ENCODE data around the gene GH1. TPM values are rescaled to one million over a fixed set of nuclear protein-coding genes. Genes with fewer than 3 reads are reported as not detected.
A peak's percentile ranks its signal among the peaks of the same experiment; 100 is the strongest.
"Not testable (repeated sequence)": the region's sequence is repeated elsewhere in the genome, so short reads cannot be mapped to it uniquely, and the experiment has no call there.

Gene GH1
- total RNA-seq (2014; rRNA removed; shearing (Covaris generic); ENCODE audit: low replicate concordance): not detected in 2 replicates

DNA sequence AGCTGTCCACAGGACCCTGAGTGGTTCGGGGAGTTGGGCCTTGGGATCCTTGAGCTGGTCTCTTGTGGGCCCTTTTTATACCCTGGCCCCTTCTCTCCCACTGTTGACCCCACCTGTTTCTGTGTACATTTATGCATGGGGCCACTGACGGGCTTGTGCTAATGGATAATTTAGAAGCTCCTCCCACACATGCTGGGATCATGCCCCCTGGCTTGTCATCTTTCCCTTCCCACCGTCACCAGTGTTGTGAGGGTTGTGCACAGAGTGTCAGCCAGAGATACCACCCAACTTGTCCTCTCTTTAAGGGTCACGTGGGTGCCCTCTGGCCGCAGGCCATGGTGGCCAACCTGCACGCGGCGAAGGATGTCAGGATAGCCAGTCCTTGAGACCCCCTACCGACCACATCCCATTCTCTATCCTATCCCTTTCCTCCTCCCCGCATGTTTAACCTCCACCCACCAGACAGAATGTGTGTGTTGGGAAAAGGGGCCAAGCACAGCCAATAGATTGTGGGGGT is at the start of gene GH1:
TSS of gene GH1 (minus strand) at position 51 of the 517 bp plus-strand sequence. CDS start 63 bp downstream, outside the sequence.
- not testable (repeated sequence) for H3K36me3 ChIP-seq, H3K27me3 ChIP-seq, DNase-seq, H3K9me3 ChIP-seq, H3K4me3 ChIP-seq

DNA sequence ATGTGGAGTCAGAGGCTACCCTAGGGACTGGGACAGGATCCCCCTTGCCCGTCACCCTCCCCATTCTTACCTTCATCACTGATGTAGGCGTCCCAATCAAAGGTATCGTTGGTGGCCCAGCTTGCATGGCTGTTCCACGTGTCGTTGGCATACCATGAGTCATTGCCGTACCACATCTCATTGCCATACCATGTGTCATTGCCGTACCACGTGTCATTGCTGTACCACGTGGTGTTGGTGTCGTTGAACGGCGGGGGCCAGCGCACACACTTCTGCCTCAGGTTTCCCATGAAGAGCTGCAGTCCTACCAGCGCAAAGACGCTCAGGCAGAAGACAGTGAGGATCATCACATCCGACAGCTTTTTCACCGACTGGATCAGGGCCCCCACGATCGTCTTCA is 49.3 kb upstream of the GH1 start:
- Histone ChIP-seq H3K4me3 (no peak overlapping the region), H3K9me3 (no peaks in the 10 kb centered on the region), H3K36me3 (no peaks in the 10 kb centered on the region), H3K27me3 (no peaks in the 10 kb centered on the region)
- no peak for DNase-seq

DNA sequence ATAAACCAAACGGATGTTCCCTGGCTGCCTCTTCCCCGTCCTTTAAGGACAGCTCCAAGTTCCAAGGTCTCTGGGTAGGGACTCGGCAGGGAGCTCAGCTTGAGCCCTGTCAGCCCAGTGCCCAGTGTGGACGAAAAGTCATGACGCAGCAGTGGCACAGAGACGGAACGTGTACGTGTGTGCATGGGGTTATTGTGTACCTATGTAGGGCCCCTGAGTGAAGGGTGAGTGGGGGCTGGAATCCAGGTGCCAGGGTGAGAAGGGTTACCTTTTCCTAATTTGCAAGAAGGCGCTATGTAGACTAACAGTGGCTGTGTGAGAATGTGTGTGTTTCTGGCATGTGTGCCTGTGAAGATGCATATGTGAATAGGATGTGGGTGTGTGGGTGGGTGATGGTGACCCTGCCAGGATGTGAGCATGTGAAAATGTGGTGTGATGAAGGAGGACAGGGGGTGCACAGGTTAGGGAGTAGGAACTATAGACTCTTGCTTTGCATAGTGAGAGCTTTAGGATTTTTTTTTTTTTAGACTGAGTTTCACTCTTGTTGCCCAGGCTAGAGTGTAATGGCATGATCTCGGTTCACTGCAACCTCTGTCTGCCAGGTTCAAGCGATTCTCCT is 48.1 kb upstream of the GH1 start:
- Histone ChIP-seq H3K9me3 (no peaks in the 10 kb centered on the region), H3K36me3 (no peaks in the 10 kb centered on the region), H3K4me3 (no peak overlapping the region), H3K27me3 (no peaks in the 10 kb centered on the region)
- no peak for DNase-seq

DNA sequence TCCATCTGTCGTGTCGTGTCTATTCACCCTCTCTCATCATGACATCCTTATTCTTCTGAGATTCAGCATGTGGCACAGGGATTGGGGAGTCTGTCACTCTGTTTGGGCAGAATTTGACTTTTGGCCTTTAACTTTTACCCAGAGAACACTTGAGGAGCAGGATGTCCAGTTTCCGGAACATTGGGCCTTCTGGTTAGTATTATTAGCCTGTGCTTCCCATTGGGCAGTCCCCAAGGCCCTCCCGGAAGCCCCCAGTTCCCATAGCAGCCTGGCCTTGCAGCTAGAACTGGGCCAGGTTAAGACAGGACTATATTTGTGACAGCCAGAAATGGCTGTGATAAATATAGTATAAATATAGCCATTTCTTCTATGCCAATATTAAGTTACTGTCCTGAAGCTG is 44.5 kb upstream of the GH1 start:
- Histone ChIP-seq H3K36me3 (no peaks in the 10 kb centered on the region), H3K4me3 (no peak overlapping the region), H3K27me3 (no peaks in the 10 kb centered on the region), H3K9me3 (no peaks in the 10 kb centered on the region)
- no peak for DNase-seq

DNA sequence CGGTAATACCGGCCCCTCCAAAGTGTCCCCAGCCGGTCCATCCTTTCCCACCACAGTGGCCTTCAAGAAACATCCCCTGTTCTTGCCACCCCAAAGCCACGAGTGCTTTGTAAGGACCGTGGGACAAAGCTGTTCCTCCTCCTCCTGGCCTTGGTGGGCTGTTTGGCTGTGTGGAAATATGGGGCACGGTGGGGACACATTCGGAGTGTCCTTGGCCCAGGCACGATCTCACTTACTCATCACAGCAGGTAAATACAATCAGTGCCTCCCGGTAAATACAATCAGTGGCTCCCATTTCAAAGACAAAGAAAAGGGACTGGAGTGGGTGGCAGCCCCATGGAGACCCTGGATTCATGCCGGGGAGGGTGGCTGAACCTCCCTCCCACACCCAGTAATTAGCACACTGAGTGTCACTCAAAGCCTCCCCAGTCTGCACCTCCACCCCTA is 43.7 kb upstream of the GH1 start:
- Histone ChIP-seq H3K36me3 (no peaks in the 10 kb centered on the region), H3K9me3 (no peaks in the 10 kb centered on the region), H3K27me3 (no peaks in the 10 kb centered on the region), H3K4me3 (no peak overlapping the region)
- no peak for DNase-seq

DNA sequence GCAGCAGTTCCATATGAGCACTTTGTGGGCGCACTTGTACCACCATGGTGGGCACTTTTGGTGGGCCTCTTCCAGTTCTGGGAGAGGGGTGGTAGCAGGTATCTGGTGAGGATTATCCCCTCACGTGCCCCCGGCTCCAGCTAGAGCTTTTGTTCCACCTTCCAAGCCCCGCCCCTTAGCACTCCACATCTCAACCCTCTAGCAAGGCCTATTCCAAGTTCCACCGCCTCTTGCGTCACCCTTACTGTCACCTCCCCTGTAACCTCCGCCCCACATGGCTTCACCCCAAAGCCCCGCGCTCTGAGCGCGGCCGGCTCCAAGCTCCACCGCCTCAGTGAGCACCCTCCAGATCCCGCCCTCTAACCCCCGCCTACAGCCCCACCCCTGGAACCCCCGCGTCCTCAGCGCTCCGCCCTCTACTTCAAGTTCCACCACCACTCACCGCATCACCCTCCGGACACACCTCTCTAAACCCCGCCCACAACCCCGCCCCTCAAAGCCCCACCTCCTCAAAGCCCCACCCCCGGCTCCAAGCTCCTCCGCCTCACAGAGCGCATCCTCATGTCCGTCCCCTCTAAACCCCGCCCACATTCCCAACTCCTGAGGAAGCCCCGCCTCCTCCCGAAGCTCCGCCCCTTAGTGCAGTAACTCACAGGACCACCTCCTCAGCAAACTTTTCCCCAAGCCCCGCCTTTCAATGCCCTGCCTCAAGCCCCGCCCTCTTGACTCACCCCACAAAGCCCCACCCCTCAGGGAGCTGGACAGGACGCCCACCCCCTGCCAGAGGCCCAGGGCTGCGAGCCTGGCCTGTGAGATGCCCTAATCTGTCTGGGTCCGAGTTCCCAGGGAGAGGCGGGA is 42.9 kb upstream of the GH1 start:
- H3K36me3 ChIP-seq: no peaks in the 10 kb centered on the region
- peak; percentile 74 for DNase-seq
- H3K4me3 ChIP-seq: no peak overlapping the region
- H3K9me3 ChIP-seq: no peaks in the 10 kb centered on the region
- H3K27me3 ChIP-seq: no peaks in the 10 kb centered on the region

DNA sequence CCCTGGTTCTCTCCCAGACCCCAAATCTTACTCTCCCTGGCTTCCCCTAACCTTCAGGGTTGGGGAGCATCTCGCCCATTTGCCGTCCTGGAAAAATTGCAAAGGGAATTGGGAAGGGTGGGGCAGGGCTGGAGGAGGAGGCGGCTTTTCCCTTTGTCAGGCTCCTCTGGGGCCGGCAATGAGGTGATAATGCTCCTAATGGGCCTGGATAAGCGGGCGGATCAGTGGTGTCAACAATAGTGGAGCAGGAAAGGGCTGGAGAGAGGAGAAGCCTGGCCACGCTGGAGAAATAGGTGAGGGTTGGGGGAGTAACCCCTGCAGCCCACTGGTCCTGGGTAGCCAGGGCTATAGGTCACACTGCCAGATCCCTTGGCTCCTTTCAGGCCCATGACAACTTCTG is 41.8 kb upstream of the GH1 start:
- DNase-seq: no peak
- H3K27me3 ChIP-seq: no peaks in the 10 kb centered on the region
- no peaks in the 10 kb centered on the region for H3K9me3 ChIP-seq
- no peak overlapping the region for H3K4me3 ChIP-seq
- H3K36me3 ChIP-seq: no peaks in the 10 kb centered on the region

DNA sequence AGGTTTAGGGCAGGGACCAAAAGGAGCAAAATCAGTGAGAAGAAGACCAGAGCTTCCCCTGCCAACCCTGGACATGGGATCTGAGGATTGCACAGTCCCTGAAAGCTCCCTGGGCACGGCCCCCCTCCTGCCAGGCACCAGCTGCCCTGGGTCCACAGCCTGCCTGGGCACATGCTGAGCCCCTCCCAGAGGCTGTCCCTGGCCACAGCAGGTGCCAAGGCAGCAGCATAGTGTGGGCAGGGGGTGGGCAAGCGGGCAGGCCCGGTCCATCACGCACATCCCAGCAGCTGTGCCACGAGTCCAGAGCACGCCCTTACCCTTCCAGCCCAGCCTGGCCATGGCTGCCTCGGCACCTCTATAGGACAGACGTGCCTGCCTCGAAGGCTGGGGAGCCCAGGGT is 41.4 kb upstream of the GH1 start:
- H3K4me3 ChIP-seq: no peak overlapping the region
- H3K27me3 ChIP-seq: no peaks in the 10 kb centered on the region
- no peaks in the 10 kb centered on the region for H3K9me3 ChIP-seq
- no peaks in the 10 kb centered on the region for H3K36me3 ChIP-seq
- no peak for DNase-seq

DNA sequence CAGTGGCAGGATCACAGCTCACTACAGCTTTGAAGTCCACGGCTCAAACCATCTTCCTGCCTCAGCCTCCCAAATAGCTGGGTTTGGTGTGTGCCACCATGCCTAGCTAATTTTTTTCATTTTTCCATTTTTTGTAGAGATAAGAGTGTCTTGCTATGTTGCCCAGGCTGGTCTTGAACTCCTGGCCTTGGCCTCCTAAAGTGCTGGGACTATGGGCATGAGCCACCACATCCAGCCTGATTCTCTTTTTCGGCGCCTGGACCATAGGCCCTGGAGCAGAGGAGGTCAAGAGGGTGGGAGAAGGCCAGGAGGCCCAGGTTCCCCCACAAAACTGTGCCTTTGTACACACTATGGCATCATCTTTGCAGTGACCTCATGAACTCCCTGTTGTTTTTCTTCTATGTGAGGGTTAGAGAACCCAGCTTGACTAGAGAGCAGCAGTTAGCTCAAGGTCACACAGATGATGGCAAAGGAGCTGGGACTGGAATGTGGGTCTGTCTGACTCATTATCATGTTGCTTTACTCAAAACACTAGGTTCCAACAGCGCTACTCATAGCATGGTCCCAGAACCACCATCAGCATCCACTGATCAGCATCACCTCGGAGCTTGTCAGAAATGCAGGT is 37.8 kb upstream of the GH1 start:
- DNase-seq: no peak

DNA sequence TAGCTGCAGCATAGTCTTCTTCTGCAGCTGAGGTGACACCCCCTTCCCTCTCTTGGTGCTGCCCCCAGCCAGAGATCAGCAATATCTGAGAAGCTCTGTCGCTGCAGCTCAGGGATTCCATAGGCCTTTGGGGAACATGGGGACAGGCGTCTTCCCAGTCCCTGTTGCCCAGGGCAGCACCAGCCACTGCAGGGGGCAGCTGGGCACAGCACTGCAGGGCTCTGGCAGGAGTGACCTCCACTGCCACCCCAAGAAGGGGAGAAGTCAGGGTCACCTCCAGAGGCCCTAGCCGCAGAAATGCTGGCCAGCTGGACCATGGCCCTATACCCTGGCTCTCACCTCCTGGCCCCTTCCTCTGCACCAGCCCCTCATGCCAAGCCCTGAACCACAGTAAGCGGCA is 37.2 kb upstream of the GH1 start:
- Histone ChIP-seq H3K36me3 (no peaks in the 10 kb centered on the region), H3K9me3 (no peaks in the 10 kb centered on the region), H3K27me3 (no peaks in the 10 kb centered on the region), H3K4me3 (no peak overlapping the region)
- no peak for DNase-seq

More for the DNA sequence above, 37.8 kb upstream of the GH1 start:
- no peaks in the 10 kb centered on the region for H3K36me3 ChIP-seq
- no peak overlapping the region for H3K4me3 ChIP-seq
- no peaks in the 10 kb centered on the region for H3K27me3 ChIP-seq
- H3K9me3 ChIP-seq: no peaks in the 10 kb centered on the region

DNA sequence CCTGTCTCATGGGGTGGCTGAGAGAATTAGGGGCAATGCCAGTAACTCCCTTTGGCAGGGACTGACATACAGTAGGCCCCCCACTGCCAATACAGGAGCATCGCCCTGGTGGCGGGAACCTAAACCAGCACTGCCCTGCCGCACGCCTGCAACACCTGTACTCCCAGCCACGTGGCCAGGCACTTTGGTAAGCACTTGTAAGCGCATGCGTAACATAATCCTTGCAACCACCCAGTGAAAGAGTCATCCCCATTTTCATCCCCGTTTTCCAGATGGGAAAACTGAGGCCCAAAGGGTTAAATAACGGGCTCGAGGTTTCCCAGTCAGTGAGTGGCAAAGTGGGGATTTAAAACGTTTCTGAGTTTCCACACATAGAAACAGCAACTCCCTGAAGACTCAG is 36.6 kb upstream of the GH1 start:
- Histone ChIP-seq H3K36me3 (no peaks in the 10 kb centered on the region), H3K9me3 (no peaks in the 10 kb centered on the region), H3K27me3 (no peaks in the 10 kb centered on the region), H3K4me3 (no peak overlapping the region)
- DNase-seq: no peak

DNA sequence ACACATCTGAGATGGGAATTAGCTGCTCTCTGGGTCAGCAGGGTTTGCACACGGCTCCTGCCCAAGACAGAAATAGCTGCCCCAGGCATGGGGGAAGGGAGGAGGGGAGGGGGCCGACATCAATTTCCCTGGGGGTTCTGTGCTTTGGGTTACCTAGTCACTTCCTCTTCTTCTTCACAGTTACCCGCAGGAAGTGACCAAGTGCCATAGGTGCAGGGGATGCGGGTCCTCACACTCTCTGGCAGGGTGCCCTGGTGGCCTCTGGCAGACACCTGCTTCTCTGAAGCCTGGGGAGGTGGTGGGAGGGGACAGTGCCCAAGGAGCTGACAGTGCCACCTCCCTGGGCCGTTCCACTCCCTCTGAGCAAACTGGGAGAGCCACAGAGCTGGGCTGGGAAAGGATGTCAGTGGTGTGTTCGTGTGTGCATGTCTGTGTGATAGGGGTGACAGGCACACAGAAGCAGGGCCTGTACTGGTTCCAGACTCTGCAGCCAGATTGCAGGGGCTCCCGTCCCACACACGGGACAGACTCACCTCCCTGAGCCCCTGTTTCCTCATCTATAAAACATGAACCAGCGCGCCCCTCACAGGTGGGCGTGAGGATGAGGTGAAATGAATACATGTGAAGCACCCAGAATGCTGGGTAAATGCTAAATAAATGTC is 35.9 kb upstream of the GH1 start:
- no peak for DNase-seq
- Histone ChIP-seq H3K4me3 (no peak overlapping the region), H3K27me3 (no peaks in the 10 kb centered on the region), H3K9me3 (no peaks in the 10 kb centered on the region), H3K36me3 (no peaks in the 10 kb centered on the region)

DNA sequence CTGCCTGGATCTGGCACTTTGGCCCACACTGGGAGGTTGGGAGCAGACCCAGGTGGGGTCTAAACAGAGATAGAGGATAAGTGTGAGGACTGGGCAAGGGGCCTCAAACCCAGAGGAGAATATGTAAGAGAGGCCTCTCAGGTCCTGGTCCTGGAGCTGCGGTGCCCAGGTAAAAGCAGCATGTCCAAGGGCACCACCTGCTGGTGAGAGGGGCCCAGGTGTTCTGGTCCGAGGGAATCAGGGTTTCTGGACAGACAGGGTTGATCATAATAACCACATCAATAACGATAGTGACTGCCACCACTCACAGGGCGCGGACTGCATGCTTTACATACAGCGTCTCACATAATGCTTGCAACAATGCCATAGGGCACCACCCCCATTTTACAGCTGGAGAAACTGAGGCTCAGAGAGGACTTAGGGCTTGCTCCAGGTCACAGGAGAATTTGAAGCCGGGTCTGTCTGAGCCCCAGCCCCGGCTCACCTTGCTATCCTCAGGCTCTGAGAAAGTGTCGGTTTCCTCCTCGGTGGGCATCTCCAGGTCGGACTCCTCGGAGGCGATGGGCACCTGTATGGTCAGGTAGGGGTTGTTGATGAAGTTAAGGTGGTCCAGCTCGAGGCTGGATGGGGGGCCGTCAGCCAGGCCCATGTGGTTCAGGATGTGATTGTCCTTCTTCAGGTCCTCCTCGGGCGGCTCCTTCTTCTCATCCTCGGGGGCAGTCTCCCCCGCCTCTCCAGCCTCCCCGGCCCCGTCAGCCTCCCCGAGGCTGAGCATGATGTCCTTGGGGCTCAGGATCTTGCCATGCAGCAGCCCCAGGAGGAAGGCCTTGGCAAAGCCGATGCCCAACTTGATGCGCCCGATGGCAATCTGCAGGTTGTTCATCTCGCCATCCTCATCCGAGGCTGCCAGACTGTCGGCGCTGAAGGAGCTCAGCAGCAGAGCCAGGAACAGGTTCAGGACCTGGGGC is 32.6 kb upstream of the GH1 start:
- Histone ChIP-seq H3K36me3 (no peaks in the 10 kb centered on the region), H3K4me3 (no peak overlapping the region), H3K9me3 (no peaks in the 10 kb centered on the region), H3K27me3 (no peaks in the 10 kb centered on the region)
- no peak for DNase-seq

DNA sequence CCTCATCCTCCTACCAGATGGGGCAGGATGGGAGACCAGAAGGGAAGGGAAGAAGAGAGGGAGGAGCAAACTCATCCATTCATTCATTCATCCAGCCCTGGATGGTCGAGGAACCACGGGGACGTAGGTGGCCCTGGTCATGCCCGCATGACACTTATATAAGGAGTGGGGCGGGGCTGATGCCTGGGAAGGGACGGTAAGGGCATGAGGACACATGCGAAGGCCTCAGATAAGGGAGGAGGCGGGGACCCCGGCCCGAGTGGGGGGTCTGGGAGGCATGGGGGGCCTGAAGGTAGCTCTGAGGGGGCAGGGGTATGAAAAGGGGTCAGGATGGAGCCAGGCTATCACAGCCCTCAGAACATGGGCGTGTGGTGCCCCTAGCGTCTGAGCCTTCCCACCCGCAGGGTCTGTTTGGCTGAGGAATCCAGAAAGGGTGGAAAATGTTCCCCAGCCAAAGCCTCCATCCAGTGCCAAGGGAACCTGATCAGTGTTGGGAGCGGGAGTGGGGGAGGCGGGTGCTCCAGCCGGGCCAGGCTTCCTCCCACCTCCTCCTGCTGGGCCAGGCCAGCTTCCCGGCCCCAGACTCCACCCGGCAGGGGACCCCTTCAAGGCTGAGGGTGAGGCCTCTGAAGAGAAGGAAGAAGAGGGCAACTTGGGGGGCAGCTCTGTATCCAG is 31.1 kb upstream of the GH1 start:
- Histone ChIP-seq H3K4me3 (no peak overlapping the region), H3K27me3 (no peaks in the 10 kb centered on the region), H3K36me3 (no peaks in the 10 kb centered on the region), H3K9me3 (no peaks in the 10 kb centered on the region)
- no peak for DNase-seq

DNA sequence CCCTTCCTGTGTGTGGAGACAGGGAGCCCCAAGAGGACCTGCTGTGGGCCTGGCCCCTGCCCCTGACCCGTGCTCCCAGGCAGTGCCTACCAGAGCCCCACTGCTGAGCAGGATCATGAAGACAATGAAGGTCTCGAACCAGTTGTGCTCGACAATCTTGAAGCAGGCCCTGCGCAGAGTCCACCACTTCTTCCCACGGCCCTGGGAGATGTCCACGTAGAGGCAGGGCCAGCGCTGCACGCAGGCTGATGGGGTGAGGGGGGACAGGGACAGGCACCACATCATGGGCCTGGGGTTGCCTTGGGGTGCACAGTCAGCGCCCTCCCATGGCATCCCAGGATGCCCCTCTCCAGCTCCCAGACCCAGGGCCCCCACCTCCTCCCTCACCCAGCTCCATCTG is 29.9 kb upstream of the GH1 start:
- Histone ChIP-seq H3K36me3 (no peaks in the 10 kb centered on the region), H3K4me3 (no peak overlapping the region), H3K27me3 (no peaks in the 10 kb centered on the region), H3K9me3 (no peaks in the 10 kb centered on the region)
- no peak for DNase-seq
